CD4-positive, alpha-beta T cell (primary cell): ENCODE data around the gene MRGPRD. TPM values are rescaled to one million over a fixed set of nuclear protein-coding genes. Genes with fewer than 3 reads are reported as not detected.

Experiments
- ATAC-seq: fragments of 200-7000 bp; cut with Tn5 transposase; one replicate; pipeline ENCODE4 v1.10.0; 2022; ENCODE audit warnings: mild to moderate bottlenecking; ENCODE audit not compliant: poor library complexity
- CTCF ChIA-PET: fragments of 350-600 bp; sonication (Branson Sonifier 250); formaldehyde crosslinking; loops from one replicate; lab custom pipeline; 2021; ENCODE audit warnings: antibody characterized with exemption, inconsistent platforms; lab: Charles Lee
- POLR2A ChIA-PET: fragments of 350-600 bp; sonication (Branson Sonifier 250); formaldehyde crosslinking; loops from one replicate; lab custom pipeline; 2021; ENCODE audit warnings: antibody characterized with exemption, inconsistent platforms; lab: Charles Lee
- DNase-seq, 14 experiments: peaks; one replicate each; pipeline ENCODE4 v3.0.0-alpha.2; 2013 to 2020; ENCODE audit warnings: mixed read lengths in 2 of 14
- H3K27ac ChIP-seq, 2 donors: one replicate each; pipeline versions ENCODE4 v1.5.1 to v1.7.0; 2013; ENCODE audit warnings: low read length in 2 of 2, low read depth in 1 of 2, mild to moderate bottlenecking in 1 of 2
- H3K27me3 ChIP-seq, 2 experiments: 1 replicate in 1 of 2; 2 replicates in 1 of 2; pipeline versions ENCODE4 v1.6.1 to v1.7.0; 2013; ENCODE audit warnings: low read length in 2 of 2, control low read depth in 1 of 2, mild to moderate bottlenecking in 1 of 2, moderate library complexity in 1 of 2; ENCODE audit not compliant: insufficient read depth in 2 of 2, control insufficient read depth in 1 of 2
- H3K36me3 ChIP-seq: one replicate; pipeline ENCODE4 v1.6.1; 2013; ENCODE audit warnings: low read length, control low read depth; ENCODE audit not compliant: insufficient read depth
- H3K4me1 ChIP-seq: one replicate; pipeline ENCODE4 v1.6.1; 2013; ENCODE audit warnings: low read length, control low read depth; ENCODE audit not compliant: insufficient read depth
- H3K4me3 ChIP-seq: one replicate; pipeline ENCODE4 v1.5.1; 2013; ENCODE audit warnings: mild to moderate bottlenecking, low read length, moderate library complexity
- H3K9me3 ChIP-seq, 2 experiments: 1 replicate in 1 of 2; 2 replicates in 1 of 2; pipeline versions ENCODE4 v1.6.1 to v1.7.0; 2013; ENCODE audit warnings: low read length in 2 of 2, mild to moderate bottlenecking in 2 of 2, control low read depth in 1 of 2, moderate library complexity in 1 of 2; ENCODE audit not compliant: control insufficient read depth in 1 of 2, insufficient read depth in 1 of 2
- H3K27ac Mint-ChIP-seq: one replicate; pipeline ENCODE4 v1.8.0; 2020; ENCODE audit warnings: mixed read lengths
- H3K27me3 Mint-ChIP-seq: one replicate; pipeline ENCODE4 v1.8.0; 2021; ENCODE audit warnings: mixed read lengths
- H3K36me3 Mint-ChIP-seq: one replicate; pipeline ENCODE4 v1.8.0; 2021; ENCODE audit warnings: low read depth, mixed read lengths
- H3K4me1 Mint-ChIP-seq: one replicate; pipeline ENCODE4 v1.8.0; 2021; ENCODE audit warnings: low read depth, mixed read lengths
- H3K4me3 Mint-ChIP-seq: one replicate; pipeline ENCODE4 v1.8.0; 2020; ENCODE audit warnings: mild to moderate bottlenecking, mixed read lengths
- H3K9me3 Mint-ChIP-seq: one replicate; pipeline ENCODE4 v1.8.0; 2020; ENCODE audit warnings: mixed read lengths
- intact Hi-C, 2 experiments: fragments of 100-400 bp; cut with DNase I in 1 of 2; cut with micrococcal nuclease in 1 of 2; formaldehyde crosslinking; loops; one replicate each; pipeline versions ENCODE4 v1.15.1 to v1.9.0; 2023 to 2025; cut with DNase I, micrococcal nuclease
- total RNA-seq, 174 experiments: library from RNA in 2 of 174; stranded (reverse) in 2 of 174; gene quantifications; one replicate each; pipeline ENCODE4 v1.2.3 and lab custom pipeline; 2021 to 2026
- TF ChIP-seq, protein P1 (sequence below): fragments of 200-600 bp; IDR thresholded peaks from one replicate; pipeline ENCODE4 v1.8.0; 2022; ENCODE audit warnings: antibody characterized with exemption, mild to moderate bottlenecking

Gene MRGPRD
- total RNA-seq, 2 experiments from 2014 or later: not detected

DNA sequence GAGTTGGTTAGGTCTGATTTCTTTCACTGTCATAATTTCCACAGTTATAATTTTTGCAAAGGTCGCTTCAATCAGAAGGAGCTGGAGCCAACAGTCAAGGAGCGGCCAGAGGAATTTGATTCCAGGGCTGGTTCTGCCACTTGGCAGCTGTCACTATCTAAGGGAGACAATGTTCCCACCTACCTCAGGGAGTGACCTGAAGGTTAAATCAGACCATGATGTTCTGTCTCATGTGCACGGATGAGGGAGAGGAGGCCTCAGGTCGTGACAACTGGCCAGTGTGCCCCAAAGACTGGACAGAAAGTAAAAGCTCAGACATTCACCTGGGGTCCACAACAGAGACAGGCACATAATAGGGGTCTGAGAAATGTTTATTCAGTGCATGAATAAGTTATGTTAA is 7.6 kb downstream of the MRGPRD start:
- TF ChIP-seq, protein P1, sequence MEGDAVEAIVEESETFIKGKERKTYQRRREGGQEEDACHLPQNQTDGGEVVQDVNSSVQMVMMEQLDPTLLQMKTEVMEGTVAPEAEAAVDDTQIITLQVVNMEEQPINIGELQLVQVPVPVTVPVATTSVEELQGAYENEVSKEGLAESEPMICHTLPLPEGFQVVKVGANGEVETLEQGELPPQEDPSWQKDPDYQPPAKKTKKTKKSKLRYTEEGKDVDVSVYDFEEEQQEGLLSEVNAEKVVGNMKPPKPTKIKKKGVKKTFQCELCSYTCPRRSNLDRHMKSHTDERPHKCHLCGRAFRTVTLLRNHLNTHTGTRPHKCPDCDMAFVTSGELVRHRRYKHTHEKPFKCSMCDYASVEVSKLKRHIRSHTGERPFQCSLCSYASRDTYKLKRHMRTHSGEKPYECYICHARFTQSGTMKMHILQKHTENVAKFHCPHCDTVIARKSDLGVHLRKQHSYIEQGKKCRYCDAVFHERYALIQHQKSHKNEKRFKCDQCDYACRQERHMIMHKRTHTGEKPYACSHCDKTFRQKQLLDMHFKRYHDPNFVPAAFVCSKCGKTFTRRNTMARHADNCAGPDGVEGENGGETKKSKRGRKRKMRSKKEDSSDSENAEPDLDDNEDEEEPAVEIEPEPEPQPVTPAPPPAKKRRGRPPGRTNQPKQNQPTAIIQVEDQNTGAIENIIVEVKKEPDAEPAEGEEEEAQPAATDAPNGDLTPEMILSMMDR: no peak
- no peaks in the 10 kb centered on the region for H3K4me1 Mint-ChIP-seq
- no peaks in the 10 kb centered on the region for H3K9me3 Mint-ChIP-seq
- no peaks in the 10 kb centered on the region for H3K36me3 ChIP-seq
- H3K4me3 Mint-ChIP-seq: peak overlapping the region; percentile 11
- intact Hi-C loops: no loop called here
- no peak overlapping the region for H3K4me3 ChIP-seq
- no peaks in the 10 kb centered on the region for H3K9me3 ChIP-seq
- ChIA-PET POLR2A (no interaction called here), CTCF (no interaction called here)
- DNase-seq (no peak), ATAC-seq (no peak)
- no peaks in the 10 kb centered on the region for H3K4me1 ChIP-seq
- peaks cover 10% of the 10 kb centered on the region for H3K27me3 Mint-ChIP-seq
- no peak overlapping the region for H3K27ac ChIP-seq
- no peak overlapping the region for H3K27ac Mint-ChIP-seq
- no peaks in the 10 kb centered on the region for H3K36me3 Mint-ChIP-seq
- H3K27me3 ChIP-seq: peaks cover 0 to 3% of the 10 kb centered on the region in 2 experiments

DNA sequence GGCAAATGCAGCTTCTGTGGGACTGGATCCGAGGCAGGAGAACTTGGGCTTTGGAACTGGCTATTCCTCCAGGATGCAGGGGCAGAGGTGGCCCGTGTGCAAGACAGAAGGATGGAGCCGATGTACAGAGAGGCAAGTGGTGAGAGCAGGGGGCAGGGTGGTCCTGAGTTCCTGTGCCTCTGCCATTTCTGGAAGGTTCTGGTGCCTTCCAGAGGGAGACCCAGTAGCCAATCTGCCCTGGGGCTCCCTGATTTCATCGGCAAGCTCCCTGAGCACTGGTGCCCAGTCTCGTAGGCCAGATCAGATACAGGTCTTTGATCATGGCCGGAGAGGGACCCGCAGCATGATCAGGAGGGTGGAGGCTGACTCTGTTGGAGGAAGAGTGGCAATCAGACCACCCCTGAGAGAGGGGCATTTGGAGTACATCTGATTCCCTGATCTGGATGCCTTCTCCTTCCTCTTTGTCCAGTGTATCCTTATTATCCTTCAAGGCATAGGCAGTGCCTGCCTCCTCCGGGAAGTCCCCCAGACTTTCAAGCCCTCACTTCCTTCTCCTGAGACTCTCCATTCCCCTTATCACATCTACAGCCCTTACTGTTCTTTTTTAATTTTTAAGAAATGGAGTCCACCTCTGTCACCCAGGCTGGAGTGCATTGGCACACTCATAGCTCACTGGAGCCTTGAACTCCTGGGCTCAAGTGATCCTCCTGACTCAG is 9.7 kb downstream of the MRGPRD start:
- DNase-seq: no peak
- Mint-ChIP-seq H3K4me3 (no peak overlapping the region), H3K36me3 (no peaks in the 10 kb centered on the region), H3K27ac (no peak overlapping the region), H3K4me1 (peaks cover 4% of the 10 kb centered on the region), H3K27me3 (peaks cover 10% of the 10 kb centered on the region), H3K9me3 (no peaks in the 10 kb centered on the region)
- CTCF ChIA-PET: no interaction called here
- Histone ChIP-seq H3K4me1 (peaks cover 16% of the 10 kb centered on the region), H3K4me3 (no peak overlapping the region), H3K9me3 (no peaks in the 10 kb centered on the region), H3K36me3 (no peaks in the 10 kb centered on the region), H3K27ac (no peak overlapping the region), H3K27me3 (peaks cover 0 to 3% of the 10 kb centered on the region in 2 experiments)
- no peak for ATAC-seq
- TF ChIP-seq, protein P1: no peak
- POLR2A ChIA-PET: no interaction called here
- intact Hi-C loops: no loop called here

DNA sequence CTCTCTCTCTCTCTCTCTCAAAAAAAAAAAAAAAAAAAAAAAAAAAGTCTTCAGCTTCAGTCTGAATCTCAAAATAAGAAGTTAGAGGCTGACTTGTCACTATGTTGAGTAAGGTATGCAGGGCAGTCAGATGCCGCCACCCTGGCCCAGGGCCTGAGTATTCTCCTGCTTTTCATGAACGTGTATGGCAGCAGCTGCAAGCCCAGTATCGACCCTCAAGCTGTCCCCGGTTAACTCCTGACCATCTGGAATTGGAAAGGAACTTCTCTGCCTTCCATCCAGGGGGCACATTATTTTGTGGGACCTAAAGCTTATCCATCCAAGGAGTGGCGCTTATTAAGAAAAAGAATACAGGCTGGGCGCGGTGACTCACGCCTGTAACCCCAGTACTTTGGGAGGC is 11.4 kb downstream of the MRGPRD start:
- Mint-ChIP-seq H3K9me3 (no peaks in the 10 kb centered on the region), H3K27ac (no peak overlapping the region), H3K27me3 (peaks cover 10% of the 10 kb centered on the region), H3K4me3 (no peak overlapping the region), H3K4me1 (peaks cover 10% of the 10 kb centered on the region), H3K36me3 (no peaks in the 10 kb centered on the region)
- Histone ChIP-seq H3K27ac (no peak overlapping the region), H3K27me3 (peaks cover 0 to 3% of the 10 kb centered on the region in 2 experiments), H3K9me3 (no peaks in the 10 kb centered on the region), H3K4me3 (no peak overlapping the region), H3K4me1 (peaks cover 30% of the 10 kb centered on the region), H3K36me3 (no peaks in the 10 kb centered on the region)
- TF ChIP-seq, protein P1: no peak
- CTCF ChIA-PET: interaction anchor here (0.9 kb wide), 1 partner anchor 11 kb away, joined by 3 read pairs; the partner anchor contains the start of gene MRGPRD
- intact Hi-C loops: loop anchor here in 1 of 2 experiments (10.0 kb wide), 1 partner anchor 675 kb away; the partner anchor contains the start of gene CCND1
- no peak for DNase-seq
- ATAC-seq: no peak
- POLR2A ChIA-PET: interaction anchor here (0.8 kb wide), 1 partner anchor 126 kb away, joined by 3 read pairs; no protein-coding TSS in a partner anchor
